Measurements from ENCODE around the gene TIAM1.

TIAM1 gene

GRCh38 chr21:31354604-31355443 is 10.8 kb upstream of the TIAM1 start:
- DNase-seq = peak; percentile 16

- DNase-seq = no peak
Observed at GRCh38 chr21:31354122-31354521, 10.1 kb upstream of the TIAM1 start.

DNA sequence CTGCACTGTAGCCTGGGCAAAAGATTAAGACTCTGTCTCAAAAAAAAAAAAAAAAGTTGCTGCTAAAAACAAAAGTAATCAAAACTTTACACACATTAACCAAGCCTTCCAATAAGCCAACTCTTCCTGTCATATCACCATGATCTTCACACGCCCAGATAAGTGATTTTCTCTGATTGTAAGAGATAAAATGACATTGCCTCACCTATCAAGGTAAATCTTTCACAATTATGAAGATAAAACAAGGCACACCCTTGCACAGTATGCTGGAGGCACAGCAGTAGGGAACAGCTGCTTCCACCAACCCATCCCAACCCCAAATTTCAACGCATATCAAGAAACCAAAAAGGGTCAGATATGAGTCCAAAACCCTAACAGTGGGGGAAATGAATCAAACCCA is 8.8 kb upstream of the TIAM1 start:
- no peak for DNase-seq

- no peak for DNase-seq
Observed at GRCh38 chr21:31351960-31352359, 7.9 kb upstream of the TIAM1 start.

- no peak for DNase-seq
Observed at GRCh38 chr21:31351438-31351837, 7.4 kb upstream of the TIAM1 start.

DNA sequence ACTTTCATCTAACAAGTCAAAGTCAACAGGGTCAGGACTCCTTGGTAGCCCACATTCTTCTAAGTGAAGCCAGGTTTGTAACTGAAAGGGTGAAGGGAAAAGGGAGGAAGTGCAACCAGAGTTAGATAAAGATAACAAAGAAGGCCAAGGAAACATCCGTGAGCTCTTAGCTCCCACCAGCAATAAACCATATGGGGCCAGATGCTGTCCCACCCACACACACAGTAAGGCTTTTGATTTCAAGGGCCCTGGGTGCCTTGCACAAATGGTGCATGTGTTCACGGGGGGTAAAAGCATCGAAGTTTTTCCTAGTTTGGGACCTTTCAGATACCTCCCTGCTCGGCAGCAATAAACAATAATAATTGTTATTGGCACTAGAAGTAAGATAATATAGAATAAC is 5.1 kb upstream of the TIAM1 start:
- DNase-seq = no peak

DNA sequence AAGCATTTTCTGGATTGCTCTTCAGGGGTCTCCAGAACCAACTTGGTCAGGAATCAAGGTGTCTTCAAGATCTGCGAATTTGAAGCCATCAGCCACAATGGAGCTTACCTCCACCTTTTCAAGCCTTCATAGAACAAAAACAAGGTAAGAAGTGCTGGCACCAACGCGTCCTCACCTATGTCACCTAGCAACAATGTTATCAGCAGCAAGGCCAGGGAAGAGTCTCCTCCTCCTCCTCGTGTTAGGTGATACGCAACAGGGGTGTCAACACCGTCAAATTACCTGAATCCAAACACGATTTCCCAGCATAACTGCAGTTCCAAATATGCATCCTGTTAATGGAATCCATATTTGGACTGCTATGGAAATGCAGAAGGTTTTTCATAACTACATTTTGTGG is 4.1 kb upstream of the TIAM1 start:
- DNase-seq = no peak

DNA sequence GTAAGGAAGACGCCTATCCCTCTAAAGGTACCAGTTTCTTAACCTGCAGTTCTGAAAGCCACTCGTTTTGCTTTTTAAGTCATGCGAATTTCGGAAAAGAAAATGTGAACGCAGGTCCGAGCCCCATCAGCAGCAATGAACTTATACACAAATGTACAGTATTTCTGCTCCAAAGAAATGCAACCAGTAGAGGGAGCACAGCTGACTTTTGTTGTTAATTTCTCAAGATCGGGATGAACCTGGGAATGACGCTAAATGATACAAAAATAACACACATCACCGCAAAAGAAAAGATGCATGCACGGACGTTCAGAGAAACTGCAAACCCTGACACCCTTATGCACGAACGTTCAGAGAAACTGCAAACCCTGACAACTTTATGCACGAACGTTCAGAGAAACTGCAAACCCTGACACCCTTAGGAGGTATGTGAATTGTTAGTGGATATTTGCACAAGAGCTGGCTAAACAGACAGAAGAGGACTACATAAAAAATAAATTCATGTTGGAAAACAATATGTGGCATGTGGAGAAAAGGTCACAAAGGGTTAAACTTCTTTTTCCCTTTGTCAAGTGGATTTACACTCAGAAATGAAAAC is 3.5 kb upstream of the TIAM1 start:
- DNase-seq = peak; percentile 24

- DNase-seq = peak; percentile 35
Observed at GRCh38 chr21:31346256-31346821, 2.3 kb upstream of the TIAM1 start.

- no peak for DNase-seq
Observed at GRCh38 chr21:31345136-31345535, 1.1 kb upstream of the TIAM1 start.

- no peak for DNase-seq
Observed at GRCh38 chr21:31343030-31343510, 991 bp downstream of the TIAM1 start.

- no peak for DNase-seq
Observed at GRCh38 chr21:31342348-31342747, 1.7 kb downstream of the TIAM1 start.

DNA sequence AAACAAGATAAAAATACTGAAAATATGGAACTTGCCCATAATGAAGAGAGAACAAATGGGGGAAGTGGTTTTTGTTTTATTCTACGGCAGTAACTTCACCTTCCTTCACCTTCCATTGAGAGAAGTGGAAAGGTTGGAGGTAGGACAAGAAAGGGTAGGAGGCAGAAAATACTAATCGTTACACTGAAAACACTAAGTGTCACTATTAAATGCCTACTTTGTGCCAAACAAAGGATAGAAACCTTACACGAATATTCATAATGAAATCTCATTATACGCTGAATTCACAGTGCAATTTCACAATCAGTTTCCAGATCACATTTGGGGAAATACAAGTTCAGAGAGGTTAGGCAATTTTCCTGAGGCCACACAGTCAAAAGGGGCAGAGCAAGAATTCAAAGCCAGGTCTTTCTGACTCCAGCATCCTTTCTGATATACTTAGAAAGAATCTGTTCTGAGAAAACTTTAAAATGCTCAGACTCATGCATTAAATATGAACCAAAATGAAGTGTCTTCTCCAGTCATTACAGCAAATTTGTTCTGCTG is 3.0 kb downstream of the TIAM1 start:
- no peak for DNase-seq

DNA sequence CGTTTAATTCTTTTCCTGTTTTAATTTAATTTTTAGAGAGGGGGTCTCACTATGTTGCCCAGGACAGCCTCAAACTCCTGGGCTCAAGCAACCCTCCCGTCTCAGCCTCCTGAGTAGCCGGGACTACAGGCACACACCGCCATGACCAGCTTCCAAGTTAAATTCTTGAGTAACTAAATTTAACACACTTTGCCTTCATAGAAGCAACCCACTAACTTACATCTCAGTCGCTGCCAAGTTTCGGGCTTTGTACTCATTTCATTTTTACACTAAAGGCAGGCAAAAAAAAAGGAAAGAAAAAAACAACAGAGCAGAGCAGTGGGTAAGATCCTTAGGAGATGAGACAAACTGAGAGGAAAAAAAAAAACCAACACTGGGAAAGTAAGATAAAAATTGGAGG is 3.5 kb downstream of the TIAM1 start:
- no peak for DNase-seq

GRCh38 chr21:31339721-31340120 is 4.3 kb downstream of the TIAM1 start:
- DNase-seq = no peak

GRCh38 chr21:31338908-31339368 is 5.1 kb downstream of the TIAM1 start:
- no peak for DNase-seq

DNA sequence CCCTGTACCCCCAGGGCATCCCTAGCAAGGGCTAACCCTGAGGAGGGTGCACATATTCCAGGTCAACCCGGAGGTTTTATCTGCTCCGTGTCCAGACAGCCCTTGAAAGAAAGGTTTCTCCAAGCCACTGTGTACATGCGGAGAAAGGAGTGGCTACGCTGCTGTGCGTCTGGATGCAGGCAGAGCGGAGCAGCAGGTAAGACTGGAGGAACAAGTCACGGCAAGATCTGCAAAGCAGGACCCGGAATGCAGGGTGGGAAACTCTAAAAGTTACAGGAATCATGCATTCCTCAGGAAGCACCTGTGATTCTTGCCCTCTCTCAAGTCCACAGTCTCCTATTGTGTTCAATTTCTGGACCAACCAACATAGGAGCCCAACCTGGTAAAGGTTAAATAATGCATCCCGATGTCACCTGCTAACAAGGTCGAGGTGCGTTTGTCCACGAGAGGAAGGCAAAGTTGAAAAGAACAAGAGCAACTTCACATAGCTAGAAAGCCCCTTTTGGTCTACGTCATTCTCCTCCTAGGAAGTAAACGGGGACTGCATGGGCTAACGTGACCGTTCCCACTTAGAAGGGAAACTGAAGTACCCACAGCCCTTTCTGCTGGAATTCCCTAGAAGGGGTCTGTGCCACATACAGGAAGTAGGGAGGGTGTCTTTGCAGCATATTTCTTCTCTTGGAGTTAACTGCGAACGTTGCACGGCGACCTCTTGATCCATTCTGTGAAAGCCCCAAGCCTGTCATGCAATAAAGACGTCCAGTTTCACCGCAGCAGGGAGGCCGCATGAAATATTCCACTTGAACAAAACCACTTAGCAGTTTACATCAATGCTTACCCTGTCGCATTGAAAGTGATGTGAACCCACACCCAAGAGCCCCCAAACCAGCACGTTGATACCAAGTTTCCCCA is 5.8 kb downstream of the TIAM1 start:
- peak; percentile 17 for DNase-seq

DNA sequence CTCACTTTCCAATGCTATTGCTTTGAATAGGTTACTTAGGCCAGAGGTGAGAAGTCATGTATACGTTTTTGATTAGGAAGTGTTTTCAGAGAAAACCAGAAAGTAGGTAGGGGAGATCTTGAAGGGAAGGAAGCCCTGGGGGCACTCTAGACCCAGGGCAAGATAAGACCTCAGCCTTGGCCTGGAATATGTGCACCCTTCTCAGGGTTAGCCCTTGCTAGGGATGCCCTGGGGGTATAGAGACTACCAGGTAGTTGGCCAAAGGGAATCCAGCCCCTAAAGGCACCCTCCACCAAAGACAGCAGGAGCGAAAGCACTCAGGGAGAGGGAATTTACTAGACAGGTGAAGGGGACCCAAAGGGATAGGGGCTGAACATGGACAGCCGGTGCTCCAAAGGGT is 7.0 kb downstream of the TIAM1 start:
- no peak for DNase-seq

GRCh38 chr21:31336739-31337040 is 7.4 kb downstream of the TIAM1 start:
- DNase-seq = no peak

DNA sequence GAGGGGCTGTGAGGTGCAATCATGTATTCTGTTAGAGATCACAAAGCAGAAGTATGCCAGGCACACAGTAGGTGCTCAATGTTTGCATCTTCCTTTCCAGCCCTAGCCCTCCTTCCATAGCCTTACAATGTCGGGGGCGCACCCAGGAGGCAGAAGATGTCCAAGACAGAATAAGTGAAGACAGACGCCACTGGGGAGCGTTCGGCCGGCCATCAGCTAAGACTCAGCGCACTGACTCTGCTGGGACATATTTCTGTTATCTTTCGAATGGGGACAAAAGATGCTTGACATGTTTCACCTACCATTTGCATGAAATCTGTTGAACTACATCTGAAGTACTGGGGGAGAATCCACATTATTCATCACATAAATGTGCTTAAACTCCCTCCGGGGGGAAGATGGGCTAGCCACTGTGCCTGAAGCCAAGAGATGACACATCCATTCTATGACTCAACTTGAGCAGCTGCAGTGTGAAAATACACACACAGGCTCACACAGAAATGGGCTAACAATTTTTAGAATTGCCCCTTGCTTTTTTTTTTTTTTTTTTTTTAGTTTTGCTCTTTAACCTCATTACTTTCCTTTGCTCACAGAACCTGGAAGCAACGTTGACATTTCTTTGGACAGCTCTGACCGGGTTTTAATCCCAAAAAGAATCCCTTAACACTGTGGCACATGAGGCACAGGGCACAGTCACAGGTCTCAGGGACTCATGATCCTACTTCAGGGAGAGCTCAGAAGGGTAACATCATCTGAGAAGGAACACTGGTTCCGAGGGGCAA is 7.9 kb downstream of the TIAM1 start:
- no peak for DNase-seq

GRCh38 chr21:31334648-31335121 is 9.4 kb downstream of the TIAM1 start:
- DNase-seq = peak; percentile 54

GRCh38 chr21:31332525-31332924 is 11.5 kb downstream of the TIAM1 start:
- DNase-seq = no peak

Data from retina (tissue), 1 donor.